SK-N-MC (cell line): ENCODE results near the gene IRS1.

Experiments
- EZH2 ChIP-seq: fragments of 200-600 bp; sonication (generic); IDR thresholded peaks from one replicate; pipeline ENCODE4 v1.6.1; 2017; ENCODE audit warnings: antibody characterized with exemption
- FOXP2 ChIP-seq: optimal IDR thresholded peaks from 2 replicates; pipeline ENCODE3; 2011; ENCODE audit warnings: mild to moderate bottlenecking, moderate library complexity; ENCODE audit not compliant: insufficient read depth; ENCODE audit errors: extremely low read length, control extremely low read depth
- POLR2AphosphoS5 ChIP-seq: IDR thresholded peaks from 2 replicates; pipeline ENCODE4 v1.6.1; 2012; ENCODE audit warnings: mild to moderate bottlenecking, low read depth, low read length, borderline replicate concordance

GRCh38 chr2:226803410-226803809, 3.8 kb upstream of the IRS1 start:
- TF ChIP-seq EZH2 (no peak), POLR2AphosphoS5 (no peak), FOXP2 (no peak)
